ENCODE measurements around the gene RPS6KA5. TPM values are rescaled to one million over a fixed set of nuclear protein-coding genes. Genes with fewer than 3 reads are reported as not detected.
"Not testable (repeated sequence)": the region's sequence is repeated elsewhere in the genome, so short reads cannot be mapped to it uniquely, and the experiment has no call there.

The RPS6KA5 gene
- total and polyA plus RNA-seq, 7 experiments from 2014 or later = 17.7 to 43.5 (median 34.1) TPM

DNA sequence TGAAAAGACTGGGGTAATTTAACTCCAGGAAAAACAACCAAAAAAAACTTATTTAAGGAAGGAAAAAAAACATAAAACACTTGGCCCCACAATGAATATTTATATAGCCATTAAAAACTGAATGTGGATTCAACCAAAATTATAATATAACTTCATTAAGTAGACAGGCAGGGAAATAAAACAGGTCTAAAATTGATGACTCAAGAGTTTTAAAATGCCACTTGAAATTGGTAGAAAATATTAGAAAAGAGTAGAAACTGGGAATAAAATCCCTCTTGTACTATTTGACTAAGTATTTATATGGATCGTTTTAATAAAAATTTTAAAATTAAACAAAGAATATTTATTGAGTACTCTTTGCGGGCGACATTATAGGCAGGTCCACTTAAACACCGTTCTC lies 28.8 kb downstream of the RPS6KA5 start:
- H3K36me3 ChIP-seq (ENCODE audit: control insufficient read depth in 2 of 3, insufficient read depth in 3 of 3, low read length in 3 of 3) = no peaks in the 10 kb centered on the region
- no peak overlapping the region for H3K27ac Mint-ChIP-seq
- H3K4me1 Mint-ChIP-seq = peaks cover 43 to 71% (median 65%) of the 10 kb centered on the region in 7 donors
- no peaks in the 10 kb centered on the region for H3K27me3 ChIP-seq (ENCODE audit: control insufficient read depth in 2 of 2, insufficient read depth in 2 of 2, low read length in 2 of 2)
- H3K4me3 ChIP-seq (ENCODE audit: low read length) = no peak overlapping the region
- H3K27me3 Mint-ChIP-seq = no peaks in the 10 kb centered on the region
- H3K9me3 ChIP-seq (ENCODE audit: control insufficient read depth in 2 of 3, low read length in 3 of 3) = no peaks in the 10 kb centered on the region
- no peaks in the 10 kb centered on the region for H3K9me3 Mint-ChIP-seq
- ATAC-seq (no peak), DNase-seq (no peak)
- H3K4me3 Mint-ChIP-seq = no peak overlapping the region
- ChIA-PET POLR2A (interaction anchor here (1.0 kb wide), 1 partner anchor 28 kb away, joined by 3 read pairs; no protein-coding TSS in a partner anchor), CTCF (no interaction called here)
- H3K36me3 Mint-ChIP-seq = peaks cover 0 to 33% (median 8%) of the 10 kb centered on the region in 5 donors
- no peak overlapping the region for H3K27ac ChIP-seq (ENCODE audit: low read depth, low read length)
- intact Hi-C loops (cut with micrococcal nuclease) = no loop called here
- peaks cover 0 to 18% of the 10 kb centered on the region in 2 donors for H3K4me1 ChIP-seq (ENCODE audit: control insufficient read depth in 2 of 2, insufficient read depth in 2 of 2, low read length in 2 of 2)

DNA sequence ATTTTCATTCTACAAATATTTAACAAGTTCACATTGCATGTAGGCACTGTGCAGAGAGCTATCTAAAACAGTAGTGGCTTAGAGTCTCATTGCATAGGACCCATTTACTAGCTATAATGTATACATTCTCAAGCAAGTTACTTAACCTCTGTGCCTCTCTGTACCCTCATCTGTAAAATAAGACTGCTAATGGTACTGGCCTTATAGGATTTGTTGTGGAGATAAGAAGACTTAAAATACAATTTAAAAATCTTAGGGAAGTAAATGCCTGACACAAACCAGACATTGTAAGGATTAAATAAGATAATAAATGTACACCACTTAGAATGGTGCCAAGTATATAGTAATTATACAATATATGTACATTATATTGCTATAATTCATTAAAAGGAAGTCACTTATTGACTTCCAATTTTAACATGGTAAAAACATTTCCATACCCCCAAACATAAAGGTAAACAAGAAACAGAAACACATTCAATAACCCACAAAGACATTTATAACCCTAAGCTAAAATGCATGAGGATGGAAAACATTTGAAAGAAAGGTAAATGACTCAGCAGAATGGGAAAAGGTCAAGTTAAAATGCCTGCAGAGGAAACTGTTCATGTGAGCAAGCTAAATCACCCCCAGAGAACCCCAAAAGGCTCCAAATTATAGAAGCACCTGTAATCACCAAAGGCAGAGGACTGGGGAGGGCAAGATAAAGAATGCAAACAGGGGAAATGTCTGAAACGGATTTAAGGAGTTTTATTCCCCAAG lies 30.8 kb downstream of the RPS6KA5 start:
- ChIA-PET CTCF (no interaction called here), POLR2A (interaction anchor here (0.8 kb wide), 1 partner anchor 18 kb away, joined by 3 read pairs; no protein-coding TSS in a partner anchor)
- DNase-seq = no peak
- Mint-ChIP-seq H3K27ac (peak overlapping the region in 4 of 9 donors; percentile 39 to 60 (median 52)), H3K9me3 (no peaks in the 10 kb centered on the region), H3K4me1 (peaks cover 33 to 69% (median 62%) of the 10 kb centered on the region in 7 donors), H3K27me3 (no peaks in the 10 kb centered on the region), H3K36me3 (peaks cover 0 to 41% (median 8%) of the 10 kb centered on the region in 5 donors), H3K4me3 (peak overlapping the region in 2 of 10 donors; percentile 21 to 43)
- Histone ChIP-seq H3K27ac (ENCODE audit: low read depth, low read length) (no peak overlapping the region), H3K4me3 (ENCODE audit: low read length) (no peak overlapping the region), H3K27me3 (ENCODE audit: control insufficient read depth in 2 of 2, insufficient read depth in 2 of 2, low read length in 2 of 2) (no peaks in the 10 kb centered on the region), H3K9me3 (ENCODE audit: control insufficient read depth in 2 of 3, low read length in 3 of 3) (no peaks in the 10 kb centered on the region), H3K4me1 (ENCODE audit: control insufficient read depth in 2 of 2, insufficient read depth in 2 of 2, low read length in 2 of 2) (no peaks in the 10 kb centered on the region), H3K36me3 (ENCODE audit: control insufficient read depth in 2 of 3, insufficient read depth in 3 of 3, low read length in 3 of 3) (no peaks in the 10 kb centered on the region)
- intact Hi-C loops (cut with micrococcal nuclease) = loop anchor here in 1 of 2 donors (2.0 to 10.0 kb wide), 2 partner anchors 17 to 105 kb away; no protein-coding TSS in a partner anchor
- no peak for ATAC-seq

DNA sequence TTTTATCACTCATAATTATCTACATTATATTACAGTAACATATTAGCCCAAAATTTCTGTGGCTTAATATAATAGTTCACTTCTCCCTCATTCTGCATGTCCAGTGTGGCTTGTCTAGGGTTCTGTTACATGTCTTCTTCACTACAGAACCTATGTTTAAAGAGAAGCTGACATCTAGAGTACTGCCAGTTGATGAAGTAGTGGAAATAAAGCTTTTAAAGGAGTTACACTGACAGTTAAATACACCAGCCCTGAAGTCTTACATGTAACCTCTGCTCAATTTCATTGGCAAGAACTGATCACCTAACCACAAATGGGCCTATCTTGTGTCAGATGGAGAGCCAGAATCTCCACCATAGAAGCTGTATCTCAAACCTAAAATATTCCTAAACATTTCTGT lies 32.9 kb downstream of the RPS6KA5 start:
- peaks cover 0 to 2% (median 0%) of the 10 kb centered on the region in 11 donors for H3K9me3 Mint-ChIP-seq
- H3K27ac Mint-ChIP-seq = peak overlapping the region in 2 of 9 donors; percentile 12 to 26
- H3K36me3 Mint-ChIP-seq = peaks cover 0 to 43% (median 8%) of the 10 kb centered on the region in 5 donors
- no peaks in the 10 kb centered on the region for H3K27me3 Mint-ChIP-seq
- Histone ChIP-seq H3K27ac (ENCODE audit: low read depth, low read length) (no peak overlapping the region), H3K36me3 (ENCODE audit: control insufficient read depth in 2 of 3, insufficient read depth in 3 of 3, low read length in 3 of 3) (no peaks in the 10 kb centered on the region), H3K27me3 (ENCODE audit: control insufficient read depth in 2 of 2, insufficient read depth in 2 of 2, low read length in 2 of 2) (no peaks in the 10 kb centered on the region), H3K4me3 (ENCODE audit: low read length) (no peak overlapping the region), H3K4me1 (ENCODE audit: control insufficient read depth in 2 of 2, insufficient read depth in 2 of 2, low read length in 2 of 2) (peaks cover 0 to 6% of the 10 kb centered on the region in 2 donors), H3K9me3 (ENCODE audit: control insufficient read depth in 2 of 3, low read length in 3 of 3) (no peaks in the 10 kb centered on the region)
- ATAC-seq (no peak), DNase-seq (no peak)
- peaks cover 34 to 83% (median 73%) of the 10 kb centered on the region in 7 donors for H3K4me1 Mint-ChIP-seq
- POLR2A ChIA-PET = no interaction called here
- CTCF ChIA-PET = no interaction called here
- intact Hi-C loops (cut with micrococcal nuclease) = loop anchor here in 1 of 2 donors (10.0 kb wide), 1 partner anchor 103 kb away; no protein-coding TSS in a partner anchor
- H3K4me3 Mint-ChIP-seq = no peak overlapping the region

DNA sequence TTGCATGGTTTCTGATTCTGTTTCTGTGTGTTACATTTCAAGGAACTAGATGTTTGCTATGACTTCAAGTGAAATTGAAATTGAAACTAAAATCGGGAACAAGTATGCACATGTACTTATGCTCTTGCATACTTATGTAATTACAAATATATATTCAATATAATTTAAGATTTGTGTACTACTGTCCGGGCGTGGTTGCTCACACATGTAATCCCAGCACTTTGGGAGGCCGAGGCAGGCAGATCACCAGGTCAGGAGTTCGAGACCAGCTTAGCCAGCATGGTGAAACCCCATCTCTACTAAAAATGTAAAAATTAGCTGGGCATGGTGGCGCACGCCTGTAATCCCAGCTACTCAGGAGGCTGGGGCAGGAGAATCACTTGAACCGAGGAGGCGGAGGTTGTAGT lies 37.8 kb downstream of the RPS6KA5 start:
- H3K9me3 Mint-ChIP-seq; H3K36me3 ChIP-seq (ENCODE audit: control insufficient read depth in 2 of 3, insufficient read depth in 3 of 3, low read length in 3 of 3); H3K27me3 Mint-ChIP-seq; H3K27me3 ChIP-seq (ENCODE audit: control insufficient read depth in 2 of 2, insufficient read depth in 2 of 2, low read length in 2 of 2); H3K9me3 ChIP-seq (ENCODE audit: control insufficient read depth in 2 of 3, low read length in 3 of 3): not testable (repeated sequence)
- ChIA-PET CTCF (interaction anchor here (0.6 to 0.8 kb wide), 2 partner anchors 12 to 151 kb away, joined by 3 to 5 read pairs; no protein-coding TSS in a partner anchor), POLR2A (interaction anchor here (0.6 to 1.3 kb wide), 4 partner anchors 13 to 119 kb away, joined by 3 to 5 read pairs (median 4); no protein-coding TSS in a partner anchor)
- Histone ChIP-seq H3K4me3 (ENCODE audit: low read length) (peak overlapping the region; percentile 56), H3K27ac (ENCODE audit: low read depth, low read length) (peak overlapping the region; percentile 73), H3K4me1 (ENCODE audit: control insufficient read depth in 2 of 2, insufficient read depth in 2 of 2, low read length in 2 of 2) (peaks cover 7 to 12% of the 10 kb centered on the region in 2 donors)
- peak in 5 of 9 donors; percentile 28 to 69 (median 41) for DNase-seq
- intact Hi-C loops (cut with micrococcal nuclease) = loop anchor here (1.0 to 10.0 kb wide), 9 partner anchors 14 to 220 kb away; partner anchors contain the start of genes DGLUCY (in 1 of the 2), GPR68 (in 1 of the 2) and RPS6KA5 (in 1 of the 2)
- Mint-ChIP-seq H3K4me1 (peaks cover 21 to 81% (median 76%) of the 10 kb centered on the region in 7 donors), H3K36me3 (peaks cover 0 to 62% (median 17%) of the 10 kb centered on the region in 5 donors), H3K27ac (peak overlapping the region; percentile 88 to 99 (median 92)), H3K4me3 (peak overlapping the region; percentile 73 to 92 (median 84))
- ATAC-seq = peak; percentile 79

DNA sequence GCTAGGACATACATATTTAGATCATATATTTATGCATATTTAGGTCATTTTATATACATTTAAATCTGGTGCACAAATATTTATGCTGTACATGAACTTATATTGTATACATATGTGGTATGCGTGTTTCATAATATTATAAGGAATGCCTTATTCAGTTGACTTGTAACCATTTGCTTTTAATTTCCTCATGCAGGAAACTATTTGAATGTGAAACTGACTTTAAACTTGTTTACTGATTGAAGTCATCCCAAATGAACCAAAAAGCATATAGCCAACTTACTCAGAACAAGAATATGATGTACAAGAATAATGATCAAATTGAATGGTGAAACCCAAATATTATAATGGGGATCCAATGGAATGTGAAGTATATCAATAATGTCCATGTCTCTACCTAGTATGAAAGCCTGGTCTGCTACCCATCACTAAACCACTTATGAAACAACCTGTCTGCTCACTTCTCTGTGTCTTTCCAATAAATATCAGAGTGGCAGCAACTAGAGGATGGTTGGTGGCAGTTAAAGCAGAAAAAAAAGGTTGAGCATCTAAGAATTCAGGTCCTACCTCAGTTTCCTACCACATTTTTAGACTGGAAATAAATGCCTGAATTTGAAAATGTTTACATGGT lies 38.3 kb downstream of the RPS6KA5 start:
- POLR2A ChIA-PET = interaction anchor here (0.6 to 0.7 kb wide), 2 partner anchors 113 to 118 kb away, joined by 4 to 5 read pairs; no protein-coding TSS in a partner anchor

DNA sequence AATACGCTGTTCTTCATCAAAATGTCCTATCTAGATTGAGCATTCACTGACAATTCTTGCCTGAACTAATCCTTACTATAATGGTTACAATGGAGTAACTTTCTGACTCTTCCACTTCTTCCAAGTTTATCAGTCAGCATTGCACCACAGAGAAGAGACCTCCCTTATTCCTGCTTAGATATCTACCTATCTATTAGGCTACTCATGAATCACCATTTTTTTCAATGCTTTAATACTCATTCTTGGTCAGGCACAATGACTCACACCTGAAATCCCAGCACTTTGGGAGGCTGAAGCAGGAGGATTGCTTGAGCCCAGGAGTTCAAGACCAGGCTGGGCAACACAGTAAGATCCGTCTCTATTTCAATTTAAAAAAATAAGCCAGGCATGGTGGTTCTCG lies 39.3 kb downstream of the RPS6KA5 start:
- Mint-ChIP-seq H3K4me1 (peaks cover 19 to 79% (median 76%) of the 10 kb centered on the region in 7 donors), H3K4me3 (peak overlapping the region in 4 of 10 donors; percentile 15 to 58 (median 38)), H3K27me3 (no peaks in the 10 kb centered on the region), H3K27ac (peak overlapping the region in 6 of 9 donors; percentile 61 to 99 (median 92)), H3K36me3 (peaks cover 0 to 61% (median 10%) of the 10 kb centered on the region in 5 donors), H3K9me3 (peaks cover 0 to 3% (median 0%) of the 10 kb centered on the region in 11 donors)
- ChIA-PET POLR2A (interaction anchor here (0.7 kb wide), 1 partner anchor 63 kb away, joined by 4 read pairs; no protein-coding TSS in a partner anchor), CTCF (interaction anchor here (0.6 kb wide), 1 partner anchor 42 kb away, joined by 7 read pairs; no protein-coding TSS in a partner anchor)
- Histone ChIP-seq H3K4me1 (ENCODE audit: control insufficient read depth in 2 of 2, insufficient read depth in 2 of 2, low read length in 2 of 2) (peaks cover 7 to 12% of the 10 kb centered on the region in 2 donors), H3K27me3 (ENCODE audit: control insufficient read depth in 2 of 2, insufficient read depth in 2 of 2, low read length in 2 of 2) (no peaks in the 10 kb centered on the region), H3K27ac (ENCODE audit: low read depth, low read length) (no peak overlapping the region), H3K36me3 (ENCODE audit: control insufficient read depth in 2 of 3, insufficient read depth in 3 of 3, low read length in 3 of 3) (no peaks in the 10 kb centered on the region), H3K9me3 (ENCODE audit: control insufficient read depth in 2 of 3, low read length in 3 of 3) (no peaks in the 10 kb centered on the region), H3K4me3 (ENCODE audit: low read length) (no peak overlapping the region)
- ATAC-seq (no peak), DNase-seq (no peak)
- intact Hi-C loops (cut with micrococcal nuclease) = loop anchor here (5.0 to 10.0 kb wide), 4 partner anchors 34 to 221 kb away; partner anchors contain the start of gene GPR68 (in 1 of the 2)

More for the DNA sequence above, 38.3 kb downstream of the RPS6KA5 start:
- CTCF ChIA-PET = interaction anchor here (0.6 to 0.8 kb wide), 2 partner anchors 41 to 151 kb away, joined by 5 to 7 read pairs; no protein-coding TSS in a partner anchor
- intact Hi-C loops (cut with micrococcal nuclease) = loop anchor here (1.0 to 10.0 kb wide), 9 partner anchors 13 to 220 kb away; partner anchors contain the start of genes DGLUCY (in 1 of the 2), GPR68 (in 1 of the 2) and RPS6KA5 (in 1 of the 2)
- Mint-ChIP-seq H3K27me3 (no peaks in the 10 kb centered on the region), H3K9me3 (peaks cover 0 to 2% (median 0%) of the 10 kb centered on the region in 11 donors), H3K4me1 (peaks cover 21 to 79% (median 74%) of the 10 kb centered on the region in 7 donors), H3K4me3 (peak overlapping the region; percentile 73 to 92 (median 84)), H3K27ac (peak overlapping the region; percentile 88 to 99 (median 92)), H3K36me3 (peaks cover 0 to 63% (median 13%) of the 10 kb centered on the region in 5 donors)
- Histone ChIP-seq H3K9me3 (ENCODE audit: control insufficient read depth in 2 of 3, low read length in 3 of 3) (no peaks in the 10 kb centered on the region), H3K4me3 (ENCODE audit: low read length) (peak overlapping the region; percentile 56), H3K27ac (ENCODE audit: low read depth, low read length) (peak overlapping the region; percentile 73), H3K36me3 (ENCODE audit: control insufficient read depth in 2 of 3, insufficient read depth in 3 of 3, low read length in 3 of 3) (no peaks in the 10 kb centered on the region), H3K4me1 (ENCODE audit: control insufficient read depth in 2 of 2, insufficient read depth in 2 of 2, low read length in 2 of 2) (peaks cover 7 to 12% of the 10 kb centered on the region in 2 donors), H3K27me3 (ENCODE audit: control insufficient read depth in 2 of 2, insufficient read depth in 2 of 2, low read length in 2 of 2) (no peaks in the 10 kb centered on the region)
- DNase-seq = peak in 2 of 9 donors; percentile 13 to 49
- ATAC-seq = peak; percentile 48

Data from naive thymus-derived CD4-positive, alpha-beta T cell (primary cell).